ENCODE measurements around the gene CTNNA2.
"Not testable (repeated sequence)": the region's sequence is repeated elsewhere in the genome, so short reads cannot be mapped to it uniquely, and the experiment has no call there.

CTNNA2 gene

DNA sequence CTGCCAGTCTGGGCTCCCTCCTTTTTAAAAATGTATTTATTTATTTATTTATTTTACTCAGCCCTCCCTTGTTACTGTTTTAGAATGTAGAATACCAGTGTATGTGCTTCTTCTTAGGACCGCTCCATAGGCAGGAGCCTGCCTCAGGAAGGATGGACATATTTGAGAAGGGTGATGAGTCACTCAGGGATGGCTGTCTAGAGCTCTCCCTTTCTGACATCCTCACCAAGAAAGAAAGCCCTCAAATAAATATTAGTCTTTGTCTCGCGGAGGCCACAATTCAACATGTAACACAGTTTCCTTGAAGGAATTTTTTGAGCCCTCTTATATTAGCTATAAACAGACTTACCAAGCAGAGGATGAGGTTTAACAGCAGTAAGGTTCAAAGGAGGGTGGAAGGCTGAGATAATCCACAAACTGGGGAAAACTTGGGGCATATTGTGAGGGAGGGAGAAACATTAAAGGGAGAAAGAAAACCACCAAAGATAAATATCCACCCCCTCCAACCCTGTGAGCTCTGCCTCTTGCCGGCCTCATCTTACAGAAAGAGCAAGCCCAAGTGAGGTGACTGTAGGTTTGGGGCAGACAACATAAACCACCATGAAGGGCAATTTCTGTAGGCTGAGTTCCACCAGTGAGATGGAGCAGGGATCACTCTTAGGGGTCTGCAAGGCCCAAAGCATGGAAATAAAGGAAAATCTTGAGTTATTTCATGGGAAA lies 628.3 kb downstream of the CTNNA2 start:
- DNase-seq (ENCODE audit: low read depth, low spot score), result no peak

- DNase-seq (ENCODE audit: low read depth, low spot score), result no peak
Observed at GRCh38 chr2:80145499-80145898, 632.6 kb downstream of the CTNNA2 start.

GRCh38 chr2:80146757-80147156 lies 633.9 kb downstream of the CTNNA2 start:
- DNase-seq (ENCODE audit: low read depth, low spot score), result not testable (repeated sequence)

DNA sequence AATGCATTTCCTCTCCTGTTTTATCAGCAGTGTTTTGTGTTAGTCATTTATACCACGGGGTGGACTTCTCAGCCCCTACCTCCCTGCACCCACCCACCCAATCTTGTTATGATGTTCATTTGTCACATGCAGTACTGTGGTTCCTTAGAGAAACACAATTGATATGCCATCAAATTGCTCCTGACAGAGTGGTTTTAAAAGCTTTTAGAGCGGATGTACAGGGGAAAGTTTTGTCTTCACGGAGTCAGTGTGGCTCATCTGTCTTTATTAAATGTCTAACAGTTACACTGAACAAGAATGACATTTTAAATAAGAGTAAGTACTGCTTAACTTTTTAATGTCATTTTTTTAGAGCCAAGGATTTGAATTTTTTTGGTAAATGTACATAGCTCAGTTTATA lies 634.8 kb downstream of the CTNNA2 start:
- DNase-seq (ENCODE audit: low read depth, low spot score), result no peak

GRCh38 chr2:80148906-80149305 lies 636.1 kb downstream of the CTNNA2 start:
- DNase-seq (ENCODE audit: low read depth, low spot score), result no peak

DNA sequence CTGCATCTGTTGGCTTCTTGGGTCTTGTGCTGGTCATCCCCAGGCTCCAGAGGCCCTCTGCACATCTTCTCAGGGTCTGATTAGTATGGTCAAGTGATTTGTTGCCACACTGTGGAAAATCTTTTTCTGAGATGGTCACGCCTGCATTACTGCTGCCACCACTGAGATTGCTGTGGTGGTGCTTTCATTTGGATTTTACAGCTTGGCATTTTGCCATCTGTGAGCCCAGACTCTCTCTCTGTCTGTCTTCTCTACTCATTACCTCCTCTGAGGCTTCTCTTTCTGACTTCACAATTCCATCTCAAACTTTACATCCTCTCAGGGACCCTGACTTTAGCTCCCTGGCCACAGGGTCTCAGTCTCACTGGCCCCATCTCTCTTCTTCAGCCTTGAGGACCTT lies 637.1 kb downstream of the CTNNA2 start:
- DNase-seq (ENCODE audit: low read depth, low spot score), result no peak

- no peak for DNase-seq (ENCODE audit: low read depth, low spot score)
Observed at GRCh38 chr2:80151248-80151647, 638.4 kb downstream of the CTNNA2 start.

DNA sequence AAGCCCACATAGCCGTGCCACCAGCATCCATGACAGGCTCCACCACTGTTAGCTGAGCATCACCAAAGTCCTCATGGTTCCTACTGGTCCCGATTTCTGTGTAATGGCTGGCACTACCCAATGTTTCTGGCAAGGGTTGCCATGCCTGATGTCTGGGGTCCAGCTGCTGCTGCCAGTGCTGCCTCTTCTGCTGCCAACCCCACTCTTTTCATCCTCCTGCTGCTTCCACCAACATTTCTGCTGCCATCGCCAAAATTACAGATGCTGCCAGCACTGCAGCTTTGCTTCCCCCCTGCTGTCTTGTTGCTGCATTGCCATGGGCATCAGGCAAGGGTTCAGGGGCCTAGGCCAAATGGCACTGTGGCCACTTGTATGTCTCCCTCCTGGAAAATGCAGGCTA lies 638.8 kb downstream of the CTNNA2 start:
- no peak for DNase-seq (ENCODE audit: low read depth, low spot score)

DNA sequence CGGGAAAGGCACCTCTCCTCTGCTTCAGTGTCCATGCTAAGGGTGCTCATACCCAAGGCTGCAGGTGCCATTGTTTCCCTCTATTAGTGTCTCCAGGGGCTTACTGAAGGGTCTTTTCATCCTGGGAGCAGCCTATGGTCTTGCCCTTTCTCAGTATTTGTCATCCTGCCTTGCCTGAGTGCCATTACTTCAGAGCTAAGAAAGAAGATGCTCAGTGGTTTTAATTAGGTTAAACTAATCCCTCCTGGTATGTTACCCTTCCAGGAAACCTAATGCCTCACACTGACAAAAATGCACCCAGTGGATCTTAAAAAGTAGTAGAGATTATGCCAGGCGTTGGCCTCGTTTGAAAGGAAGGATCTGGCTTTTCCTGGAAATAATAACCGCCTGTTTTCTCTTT lies 640.3 kb downstream of the CTNNA2 start:
- no peak for DNase-seq (ENCODE audit: low read depth, low spot score)

DNA sequence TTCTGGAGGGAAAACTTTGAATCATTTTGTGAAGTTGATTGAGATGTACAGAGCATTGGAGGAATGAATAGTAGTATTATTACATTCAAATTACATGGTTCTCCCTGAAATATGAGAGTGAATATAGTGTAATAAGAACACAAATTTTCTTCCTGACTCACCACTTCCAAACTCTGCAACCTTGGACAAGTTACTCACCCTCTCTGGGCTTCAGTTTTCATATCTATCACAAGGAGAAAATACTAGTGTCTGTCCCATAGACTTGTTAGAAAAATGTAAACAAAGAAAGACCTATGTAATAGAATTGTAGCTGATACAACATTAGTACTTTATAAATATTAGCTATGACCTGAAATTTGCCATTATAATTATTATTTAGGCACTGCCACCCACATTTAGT lies 640.9 kb downstream of the CTNNA2 start:
- DNase-seq (ENCODE audit: low read depth, low spot score), result no peak

- DNase-seq (ENCODE audit: low read depth, low spot score), result no peak
Observed at GRCh38 chr2:80154231-80154915, 641.5 kb downstream of the CTNNA2 start.

DNA sequence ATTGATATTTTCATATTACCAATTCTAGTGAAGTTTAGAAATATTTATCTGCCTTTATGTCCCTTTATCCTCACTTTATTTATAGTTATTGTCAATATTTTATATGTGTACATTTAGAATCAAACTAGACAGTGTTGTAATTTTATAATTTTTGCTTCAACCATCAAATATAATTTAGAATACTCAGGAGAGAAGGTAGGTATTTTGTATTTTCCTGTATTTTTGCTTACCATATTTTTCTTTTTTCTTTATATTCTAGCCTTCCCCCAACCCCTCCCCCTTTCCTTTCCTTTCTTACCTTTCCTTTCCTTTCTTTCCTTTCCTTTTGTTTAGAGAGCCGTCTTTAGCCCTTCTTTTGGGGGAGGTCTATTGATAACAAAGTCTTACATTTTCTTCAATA lies 651.5 kb downstream of the CTNNA2 start:
- no peak for DNase-seq (ENCODE audit: low read depth, low spot score)

GRCh38 chr2:80166483-80167171 lies 653.8 kb downstream of the CTNNA2 start:
- no peak for DNase-seq (ENCODE audit: low read depth, low spot score)

- DNase-seq (ENCODE audit: low read depth, low spot score), result no peak
Observed at GRCh38 chr2:80167284-80167808, 654.5 kb downstream of the CTNNA2 start.

GRCh38 chr2:80168037-80168436 lies 655.2 kb downstream of the CTNNA2 start:
- no peak for DNase-seq (ENCODE audit: low read depth, low spot score)

GRCh38 chr2:80168801-80169200 lies 656.0 kb downstream of the CTNNA2 start:
- no peak for DNase-seq (ENCODE audit: low read depth, low spot score)

DNA sequence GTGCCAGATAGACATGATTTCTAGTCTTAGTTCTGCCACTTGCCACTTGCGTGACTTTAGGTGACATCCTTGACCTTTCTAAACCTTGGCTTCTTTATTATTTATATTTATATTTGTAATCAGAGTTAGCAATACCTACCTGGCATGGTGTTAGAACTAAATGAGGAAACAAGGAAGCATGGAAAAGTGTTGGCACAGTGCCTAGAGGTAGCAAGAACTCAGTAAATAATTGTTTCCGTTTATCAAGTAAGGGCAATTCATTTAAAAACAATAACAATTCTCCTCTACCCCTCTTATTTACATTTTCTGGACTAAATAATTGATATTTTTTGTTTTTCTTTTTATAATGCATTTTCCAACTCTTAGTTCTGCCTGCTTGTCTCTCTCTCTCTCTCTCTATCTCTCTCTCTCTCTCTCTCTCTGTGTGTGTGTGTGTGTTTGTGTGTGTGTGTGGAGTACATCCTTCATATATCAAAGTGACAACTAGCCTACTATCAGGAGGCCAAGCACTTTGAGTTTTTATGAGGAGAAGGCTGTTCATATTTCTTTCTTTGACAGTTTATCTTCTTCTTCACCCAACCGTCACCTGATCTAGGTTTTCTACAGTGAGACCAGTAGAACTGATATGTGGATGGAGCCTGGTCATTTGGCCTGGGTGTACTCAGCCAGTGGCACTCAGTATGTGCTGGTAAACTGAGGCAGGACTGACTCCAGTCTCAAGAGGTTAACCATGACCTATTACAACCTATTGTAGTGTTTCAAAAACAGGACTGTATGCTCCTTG lies 657.2 kb downstream of the CTNNA2 start:
- DNase-seq (ENCODE audit: low read depth, low spot score), result no peak

DNA sequence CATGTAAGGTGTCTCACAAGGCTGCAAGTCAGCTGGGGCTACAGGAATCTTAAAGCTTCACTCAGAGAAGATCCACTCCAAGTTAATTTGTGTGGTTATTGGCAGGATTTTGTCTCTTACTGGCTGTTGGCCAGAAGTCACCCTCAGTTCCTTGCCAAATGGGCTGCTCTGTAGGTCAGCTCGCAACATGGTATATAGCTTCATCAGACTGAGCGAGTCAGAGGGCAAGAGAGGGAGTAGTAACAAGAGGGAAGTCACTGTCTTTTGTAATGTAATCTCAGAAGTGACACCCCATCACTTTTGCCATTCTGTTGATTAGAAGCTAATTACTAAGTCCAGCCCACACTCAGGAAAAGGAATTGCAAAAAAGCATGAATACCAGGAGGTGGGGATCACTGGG lies 672.2 kb downstream of the CTNNA2 start:
- DNase-seq (ENCODE audit: low read depth, low spot score), result no peak

- DNase-seq (ENCODE audit: low read depth, low spot score), result no peak
Observed at GRCh38 chr2:80186262-80186661, 673.4 kb downstream of the CTNNA2 start.

GRCh38 chr2:80187156-80187555 lies 674.3 kb downstream of the CTNNA2 start:
- DNase-seq (ENCODE audit: low read depth, low spot score), result no peak

- DNase-seq (ENCODE audit: low read depth, low spot score), result no peak
Observed at GRCh38 chr2:80190166-80190565, 677.3 kb downstream of the CTNNA2 start.

- no peak for DNase-seq (ENCODE audit: low read depth, low spot score)
Observed at GRCh38 chr2:80193566-80193965, 680.7 kb downstream of the CTNNA2 start.
